Measurements from ENCODE around the gene PARP3.
"Not testable (repeated sequence)": the region's sequence is repeated elsewhere in the genome, so short reads cannot be mapped to it uniquely, and the experiment has no call there.

The PARP3 gene

DNA sequence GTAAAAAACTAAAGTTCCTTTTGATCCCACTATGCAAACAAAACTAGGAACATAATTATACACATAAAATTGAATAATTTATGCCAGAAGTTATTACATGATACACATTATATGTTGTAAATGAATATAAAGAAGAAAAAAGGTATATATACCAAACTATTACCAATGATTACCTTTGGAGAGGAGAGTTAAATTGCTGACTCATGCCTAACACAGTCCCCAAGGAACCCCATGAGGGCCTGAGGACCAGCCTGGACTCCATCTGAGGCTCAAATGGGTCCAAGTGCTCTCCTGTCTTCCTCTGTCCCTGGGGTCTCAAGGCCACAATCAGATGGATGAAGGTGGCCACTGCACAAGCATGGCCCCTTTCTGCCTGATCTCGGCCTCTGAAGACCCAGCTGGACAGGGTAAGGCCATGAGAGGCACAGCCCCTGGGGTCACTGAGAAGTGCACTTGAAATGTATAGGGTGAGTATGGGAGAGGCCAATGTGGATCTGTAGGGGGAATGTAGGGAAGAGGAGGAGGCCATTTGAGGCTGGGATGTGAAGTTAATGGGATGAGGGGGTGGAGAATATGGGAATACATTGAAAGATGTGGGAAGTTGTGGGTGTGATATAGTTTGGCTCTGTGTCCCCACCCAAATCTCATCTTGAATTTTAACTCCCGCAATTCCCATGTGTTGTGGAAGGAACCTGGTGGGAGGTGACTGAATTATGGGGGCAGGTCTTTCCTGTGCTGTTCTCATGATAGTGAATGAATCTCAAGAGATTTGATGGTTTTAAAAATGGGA lies 37.9 kb upstream of the PARP3 start:
- TF ChIP-seq, protein P1, sequence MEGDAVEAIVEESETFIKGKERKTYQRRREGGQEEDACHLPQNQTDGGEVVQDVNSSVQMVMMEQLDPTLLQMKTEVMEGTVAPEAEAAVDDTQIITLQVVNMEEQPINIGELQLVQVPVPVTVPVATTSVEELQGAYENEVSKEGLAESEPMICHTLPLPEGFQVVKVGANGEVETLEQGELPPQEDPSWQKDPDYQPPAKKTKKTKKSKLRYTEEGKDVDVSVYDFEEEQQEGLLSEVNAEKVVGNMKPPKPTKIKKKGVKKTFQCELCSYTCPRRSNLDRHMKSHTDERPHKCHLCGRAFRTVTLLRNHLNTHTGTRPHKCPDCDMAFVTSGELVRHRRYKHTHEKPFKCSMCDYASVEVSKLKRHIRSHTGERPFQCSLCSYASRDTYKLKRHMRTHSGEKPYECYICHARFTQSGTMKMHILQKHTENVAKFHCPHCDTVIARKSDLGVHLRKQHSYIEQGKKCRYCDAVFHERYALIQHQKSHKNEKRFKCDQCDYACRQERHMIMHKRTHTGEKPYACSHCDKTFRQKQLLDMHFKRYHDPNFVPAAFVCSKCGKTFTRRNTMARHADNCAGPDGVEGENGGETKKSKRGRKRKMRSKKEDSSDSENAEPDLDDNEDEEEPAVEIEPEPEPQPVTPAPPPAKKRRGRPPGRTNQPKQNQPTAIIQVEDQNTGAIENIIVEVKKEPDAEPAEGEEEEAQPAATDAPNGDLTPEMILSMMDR (IDR thresholded peaks at IDR 0.05; ENCODE audit: low read depth, low read length, missing control alignments) = no peak
- no peak overlapping the region for H3K4me3 ChIP-seq (ENCODE audit: low read depth, low read length)
- no peak for DNase-seq (ENCODE audit: low read depth)

DNA sequence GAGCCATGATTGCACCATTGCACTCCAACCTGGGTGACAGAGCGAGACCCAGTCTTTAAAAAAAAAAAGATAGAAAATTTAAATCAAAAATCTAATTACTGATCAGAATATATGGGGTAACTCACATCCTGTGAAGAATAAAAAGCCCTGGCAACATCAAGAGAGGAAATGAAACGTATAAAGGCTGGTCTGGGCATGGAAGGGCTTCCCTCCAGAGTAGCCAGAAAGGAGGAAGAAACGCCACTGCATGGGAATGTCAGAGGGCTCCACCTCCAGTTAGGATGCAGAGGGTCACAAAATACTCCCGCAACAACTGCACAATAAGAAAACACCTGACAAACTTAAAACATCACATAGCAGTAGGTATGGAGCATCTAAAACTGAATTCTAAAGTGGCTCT lies 34.1 kb upstream of the PARP3 start:
- TF ChIP-seq, protein P1 (IDR thresholded peaks at IDR 0.05; ENCODE audit: low read depth, low read length, missing control alignments) = no peak
- DNase-seq (ENCODE audit: low read depth) = no peak
- H3K4me3 ChIP-seq (ENCODE audit: low read depth, low read length) = no peak overlapping the region

DNA sequence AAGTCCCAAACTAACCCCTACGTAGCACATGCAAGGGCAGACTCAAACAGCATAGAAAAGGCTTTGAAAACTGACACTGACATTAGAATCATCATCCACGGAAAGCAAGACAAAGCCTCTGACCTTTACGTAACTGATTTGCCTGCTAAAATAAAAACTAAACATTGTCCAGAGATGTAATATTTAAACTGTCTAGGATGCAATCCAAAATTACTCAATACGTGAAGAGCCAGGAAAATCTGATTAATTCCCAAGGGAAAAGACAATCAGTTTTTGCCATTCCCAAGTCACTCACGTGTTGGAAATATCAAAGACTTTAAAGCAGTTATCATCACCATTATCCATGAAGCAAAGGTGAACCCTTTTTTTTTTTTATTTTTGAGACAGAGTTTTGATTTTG lies 25.7 kb upstream of the PARP3 start:
- DNase-seq (ENCODE audit: low read depth) = no peak
- TF ChIP-seq, protein P1 (IDR thresholded peaks at IDR 0.05; ENCODE audit: low read depth, low read length, missing control alignments) = no peak
- no peak overlapping the region for H3K4me3 ChIP-seq (ENCODE audit: low read depth, low read length)

DNA sequence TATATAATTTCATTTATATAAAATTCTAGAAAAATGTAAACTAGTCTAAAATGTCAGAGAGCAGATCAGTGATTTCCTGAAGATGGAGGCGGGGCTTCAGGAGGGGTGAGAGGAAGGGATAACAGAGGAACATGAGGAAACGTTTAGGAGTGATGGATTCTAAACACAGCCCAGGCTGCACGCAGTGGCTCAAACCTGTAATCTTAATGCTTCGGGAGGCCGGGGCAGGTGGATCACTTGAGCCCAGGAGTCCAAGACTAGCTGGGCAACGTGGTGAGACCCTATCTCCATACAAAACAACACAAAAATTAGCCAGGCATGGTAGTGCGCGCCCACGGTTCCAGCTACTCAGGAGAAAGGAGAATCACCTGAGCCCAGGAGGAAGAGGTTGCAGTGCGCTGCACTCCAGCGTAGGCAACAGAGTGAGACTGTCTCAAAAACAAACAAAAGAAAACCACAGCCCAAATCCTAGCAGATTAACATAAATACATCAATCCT lies 21.0 kb upstream of the PARP3 start:
- TF ChIP-seq, protein P1 (IDR thresholded peaks at IDR 0.05; ENCODE audit: low read depth, low read length, missing control alignments) = no peak
- no peak overlapping the region for H3K4me3 ChIP-seq (ENCODE audit: low read depth, low read length)
- no peak for DNase-seq (ENCODE audit: low read depth)

DNA sequence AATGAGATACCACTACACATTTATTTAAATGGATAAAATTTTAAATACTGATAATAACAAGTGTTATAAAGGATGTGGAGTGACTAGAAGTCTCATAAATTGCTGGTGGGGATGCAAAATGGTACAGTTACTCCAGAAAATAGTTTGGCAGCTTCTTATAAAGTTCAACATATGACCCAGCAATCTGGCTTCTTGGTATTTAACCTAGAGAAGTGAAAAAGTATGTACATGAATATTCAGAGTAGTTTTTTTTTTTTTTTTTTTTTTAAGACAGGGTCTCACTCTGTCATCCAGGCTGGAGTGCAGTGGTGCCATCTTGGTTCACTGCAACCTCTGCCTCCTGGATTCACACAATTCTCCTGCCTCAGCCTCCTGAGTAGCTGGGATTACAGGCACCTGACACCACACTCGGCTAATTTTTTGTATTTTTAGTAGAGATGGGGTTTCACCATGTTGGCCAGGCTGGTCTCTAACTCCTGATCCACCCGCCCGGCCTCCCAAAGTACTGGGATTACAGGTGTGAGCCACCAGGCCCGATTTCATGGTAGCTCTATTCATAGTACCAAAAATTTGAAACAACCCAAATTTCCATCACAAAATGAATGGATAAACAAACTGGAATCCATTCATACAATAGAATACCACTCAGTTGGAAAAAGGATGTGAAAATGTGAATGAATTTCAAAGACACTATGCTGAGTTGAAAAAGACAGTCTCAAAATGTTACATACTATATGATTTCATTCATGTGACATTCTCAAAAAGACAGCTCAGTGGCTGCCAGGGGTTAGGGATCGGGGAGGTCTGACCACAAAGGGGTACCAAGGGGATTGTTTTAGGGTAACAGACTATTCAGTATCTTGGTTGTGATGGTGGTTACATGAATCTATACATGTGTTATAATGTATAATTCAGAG lies 14.8 kb upstream of the PARP3 start:
- no peak for DNase-seq (ENCODE audit: low read depth)
- TF ChIP-seq, protein P1 (IDR thresholded peaks at IDR 0.05; ENCODE audit: low read depth, low read length, missing control alignments) = no peak
- no peak overlapping the region for H3K4me3 ChIP-seq (ENCODE audit: low read depth, low read length)

DNA sequence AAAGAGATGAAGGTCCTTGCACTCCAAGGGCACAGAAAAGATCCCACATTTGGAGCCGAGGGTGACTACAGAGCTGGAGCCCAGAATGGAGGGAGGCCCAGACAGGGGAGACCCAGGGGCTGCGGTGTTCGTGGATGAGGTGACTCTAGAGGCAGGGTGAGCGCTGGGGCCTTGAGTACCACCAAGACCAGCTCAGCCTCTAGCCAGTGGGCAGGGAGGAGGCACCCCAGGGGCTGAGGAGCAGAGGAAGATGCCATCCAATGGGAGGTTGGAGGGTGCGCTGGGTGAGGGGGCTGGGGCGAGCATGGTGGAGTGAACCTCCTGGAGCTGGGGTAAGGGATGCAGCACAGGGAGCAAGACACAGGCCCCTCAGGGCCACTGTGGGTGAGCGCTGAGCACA lies 13.7 kb upstream of the PARP3 start:
- TF ChIP-seq, protein P1 (IDR thresholded peaks at IDR 0.05; ENCODE audit: low read depth, low read length, missing control alignments) = no peak

DNA sequence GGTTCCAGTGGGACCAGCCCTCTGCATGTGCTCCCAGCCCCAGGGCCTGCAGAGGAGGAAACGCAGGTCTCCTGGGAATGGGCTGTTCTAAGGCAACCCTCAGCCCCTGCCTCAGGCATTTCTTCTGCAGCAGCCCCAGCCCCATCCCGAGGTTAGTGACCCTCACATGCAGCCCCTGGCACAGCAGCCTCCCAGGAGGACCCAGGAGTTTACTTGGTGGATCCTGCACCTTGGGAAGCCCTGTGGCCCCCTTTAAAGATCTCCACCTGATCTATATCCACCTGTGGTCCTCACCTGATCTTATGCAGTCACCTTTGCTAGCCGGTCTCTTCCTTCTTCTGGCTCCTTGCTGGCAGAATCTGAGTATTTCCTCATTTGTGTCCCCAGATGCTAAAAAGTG lies 13.2 kb upstream of the PARP3 start:
- not testable (repeated sequence) for DNase-seq (ENCODE audit: low read depth); H3K4me3 ChIP-seq (ENCODE audit: low read depth, low read length)

More for the DNA sequence above, 13.7 kb upstream of the PARP3 start:
- no peak for DNase-seq (ENCODE audit: low read depth)
- no peak overlapping the region for H3K4me3 ChIP-seq (ENCODE audit: low read depth, low read length)
